ENCODE data around the gene PARVA.

- TF ChIP-seq CTCF (conservative IDR thresholded peaks at IDR 0.05; ENCODE audit: low read length) = no peak
- no peak for TF ChIP-seq EZH2phosphoT487 (IDR thresholded peaks at IDR 0.05; ENCODE audit: borderline replicate concordance, low read depth, low read length)
Measured at GRCh38 chr11:12426176-12426575, 48.8 kb downstream of the PARVA start.
